Stimulated activated CD8-positive, alpha-beta memory T cell treated with anti-CD3 and anti-CD28 coated beads, Interleukin-12 subunit alpha, Interleukin-12 subunit beta, amount 100 ng/mL, for 24 hours (primary cell): ENCODE data around the gene RICTOR.
"Not testable (repeated sequence)": the region's sequence is repeated elsewhere in the genome, so short reads cannot be mapped to it uniquely, and the experiment has no call there.

Source experiments
- DNase-seq: peaks from one replicate; pipeline ENCODE4 v3.0.0-alpha.2; 2020; ENCODE audit errors: extremely low read depth

Gene RICTOR

GRCh38 chr5:39058178-39058921 lies 15.8 kb downstream of the RICTOR start:
- no peak for DNase-seq

GRCh38 chr5:39057734-39058133 lies 16.5 kb downstream of the RICTOR start:
- DNase-seq = no peak

- DNase-seq = no peak
These were observed 18.3 kb downstream of the RICTOR start for GRCh38 chr5:39055768-39056398.

- DNase-seq = no peak
These were observed 19.0 kb downstream of the RICTOR start for GRCh38 chr5:39055027-39055767.

- no peak for DNase-seq
These were observed 21.0 kb downstream of the RICTOR start for GRCh38 chr5:39053189-39053588.

GRCh38 chr5:39052141-39052540 lies 22.1 kb downstream of the RICTOR start:
- DNase-seq = no peak

GRCh38 chr5:39049315-39049714 lies 24.9 kb downstream of the RICTOR start:
- DNase-seq = no peak

GRCh38 chr5:39040875-39041274 lies 33.3 kb downstream of the RICTOR start:
- DNase-seq = no peak

- DNase-seq = not testable (repeated sequence)
These were observed 39.7 kb downstream of the RICTOR start for GRCh38 chr5:39034493-39034892.

GRCh38 chr5:39031041-39031440 lies 43.2 kb downstream of the RICTOR start:
- DNase-seq = no peak

GRCh38 chr5:39025456-39025855 lies 48.7 kb downstream of the RICTOR start:
- no peak for DNase-seq

GRCh38 chr5:39024884-39025283 lies 49.3 kb downstream of the RICTOR start:
- DNase-seq = no peak

GRCh38 chr5:39024005-39024404 lies 50.2 kb downstream of the RICTOR start:
- no peak for DNase-seq

- no peak for DNase-seq
These were observed 51.1 kb downstream of the RICTOR start for GRCh38 chr5:39023121-39023520.

GRCh38 chr5:39022151-39022550 lies 52.0 kb downstream of the RICTOR start:
- no peak for DNase-seq

- DNase-seq = no peak
These were observed 52.8 kb downstream of the RICTOR start for GRCh38 chr5:39021413-39021812.

GRCh38 chr5:39020458-39020857 lies 53.7 kb downstream of the RICTOR start:
- DNase-seq = no peak

- no peak for DNase-seq
These were observed 54.9 kb downstream of the RICTOR start for GRCh38 chr5:39019254-39019653.

GRCh38 chr5:39017504-39017903 lies 56.7 kb downstream of the RICTOR start:
- no peak for DNase-seq

GRCh38 chr5:39016587-39017275 lies 57.5 kb downstream of the RICTOR start:
- DNase-seq = no peak

GRCh38 chr5:39015743-39016586 lies 58.2 kb downstream of the RICTOR start:
- DNase-seq = no peak
